Measurements from ENCODE around the gene RAB40C. TPM values are rescaled to one million over a fixed set of nuclear protein-coding genes. Genes with fewer than 3 reads are reported as not detected.

Gene RAB40C
- total and polyA plus RNA-seq, 9 of the 15 experiments (the other 6 are each of a cell fraction or from before 2014, with no cell fraction given), result 0.17 to 23.4 (median 8.7) TPM

- TF ChIP-seq ZNF518B (CRISPR knock-in tag; IDR thresholded peaks at IDR 0.05) (no peak), ZNF184 (CRISPR knock-in tag; IDR thresholded peaks at IDR 0.05) (no peak), MYNN (IDR thresholded peaks at IDR 0.05) (no peak), MYNN (CRISPR knock-in tag; IDR thresholded peaks at IDR 0.05) (no peak), PTBP1 (IDR thresholded peaks at IDR 0.05; ENCODE audit: low read depth, low read length) (no peak)
Observed at GRCh38 chr16:640614-641013, 50.7 kb downstream of the RAB40C start (continued).

- no TSS peak for BruUV-seq (replicated peaks)
- Histone ChIP-seq H3K9ac (ENCODE audit: insufficient read depth in 1 of 2, low read depth in 2 of 2, low read length in 2 of 2) (peak within 1 kb of the TSS; percentile 91 to 99), H3K9me3 (replicated peaks; ENCODE audit: control insufficient read depth, insufficient read depth, low read depth, low read length) (no peaks in the 10 kb centered on the region), H3K27ac (ENCODE audit: extremely low read depth, low read depth, low read length) (peak within 1 kb of the TSS; percentile 94), H4K20me1 (replicated peaks; ENCODE audit: control insufficient read depth, insufficient read depth, low read length) (no peaks in the 10 kb centered on the region), H2AFZ (ENCODE audit: low read depth, low read length) (peak within 1 kb of the TSS; percentile 81), H3K4me3 (peak within 1 kb of the TSS; percentile 89), H3K4me2 (ENCODE audit: insufficient read depth, low read length) (peak within 1 kb of the TSS; percentile 92), H3K9me1 (ENCODE audit: control insufficient read depth, insufficient read depth, low read length) (no peaks in the 10 kb centered on the region), H3K4me1 (replicated peaks in 1 of 2; ENCODE audit: control insufficient read depth in 2 of 2, insufficient read depth in 2 of 2, low read length in 2 of 2) (peaks cover 15 to 81% of the 10 kb centered on the region in 2 experiments; a peak in 4 of 5 replicates), H3K27me3 (ENCODE audit: control insufficient read depth in 2 of 2, insufficient read depth in 2 of 2, low read length in 2 of 2) (no peaks in the 10 kb centered on the region), H3K36me3 (ENCODE audit: control insufficient read depth, insufficient read depth, low read length) (peaks cover 32% of the 10 kb centered on the region; the same call in 1 of the 3 replicates), H3K79me2 (ENCODE audit: control insufficient read depth, insufficient read depth, low read length) (peaks cover 59% of the 10 kb centered on the region)
- WGBS (ENCODE audit: insufficient coverage, low coverage, missing lambda C conversion rate), result 1% methylated on average over 41 of the region's 81 CpGs
- intact Hi-C loops (cut with micrococcal nuclease), result loop anchor here (1.0 kb wide), 1 partner anchor 51 kb away; the partner anchor contains the start of gene RAB40C
- ATAC-seq (peak; percentile 86), DNase-seq (ENCODE audit: extremely low read depth in 1 of 4, low spot score in 3 of 4) (peak; percentile 88 to 94 (median 92)), FAIRE-seq (peak; percentile 77)
- ChIA-PET CTCF (ENCODE audit: low intra/inter-chr PET ratio) (no interaction called here), POLR2A (interaction anchor here (0.8 to 2.3 kb wide), 4 partner anchors 10 to 82 kb away, joined by 3 to 13 read pairs (median 6); no protein-coding TSS in a partner anchor)
- in situ Hi-C loops (cut with MboI), result no loop called here
- TF ChIP-seq ZNF436 (CRISPR knock-in tag; IDR thresholded peaks at IDR 0.05), result no peak
- no peak for TF ChIP-seq ZBTB9 (CRISPR knock-in tag; IDR thresholded peaks at IDR 0.05)
- no peak for TF ChIP-seq ZNF354B (CRISPR knock-in tag; IDR thresholded peaks at IDR 0.05)
- no peak for TF ChIP-seq MLLT1 (IDR thresholded peaks at IDR 0.05)
- no peak for TF ChIP-seq FUS (optimal IDR thresholded peaks at IDR 0.05; ENCODE audit: low read depth, low read length)
- TF ChIP-seq ZNF311 (CRISPR knock-in tag; IDR thresholded peaks at IDR 0.05), result no peak
- TF ChIP-seq THRB (CRISPR knock-in tag; conservative IDR thresholded peaks at IDR 0.05), result no peak
Observed at GRCh38 chr16:641326-642188, 51.7 kb downstream of the RAB40C start, which contains the start of gene MCRIP2. MCRIP2 (plus strand) TSS chr16:641828; CDS start chr16:641992, 164 bp downstream.
